22Rv1 (cell line): Measurements from ENCODE around the gene AKT1S1.

Experiments used
- H3K27ac ChIP-seq: fragments of 450-650 bp; 2 replicates; pipeline ENCODE4 v1.5.1; 2017
- CTCF ChIP-seq: fragments of 450-650 bp; IDR thresholded peaks from 2 replicates; pipeline ENCODE4 v1.5.1; 2017; ENCODE audit warnings: mild to moderate bottlenecking
- ZFX ChIP-seq: fragments of 450-650 bp; IDR thresholded peaks from 2 replicates; pipeline ENCODE4 v1.6.1; 2017; ENCODE audit warnings: antibody characterized with exemption, borderline replicate concordance

Gene AKT1S1

GRCh38 chr19:49904136-49904535, 27.0 kb upstream of the AKT1S1 start:
- H3K27ac ChIP-seq: no peak overlapping the region
- no peak for TF ChIP-seq CTCF
- no peak for TF ChIP-seq ZFX

DNA sequence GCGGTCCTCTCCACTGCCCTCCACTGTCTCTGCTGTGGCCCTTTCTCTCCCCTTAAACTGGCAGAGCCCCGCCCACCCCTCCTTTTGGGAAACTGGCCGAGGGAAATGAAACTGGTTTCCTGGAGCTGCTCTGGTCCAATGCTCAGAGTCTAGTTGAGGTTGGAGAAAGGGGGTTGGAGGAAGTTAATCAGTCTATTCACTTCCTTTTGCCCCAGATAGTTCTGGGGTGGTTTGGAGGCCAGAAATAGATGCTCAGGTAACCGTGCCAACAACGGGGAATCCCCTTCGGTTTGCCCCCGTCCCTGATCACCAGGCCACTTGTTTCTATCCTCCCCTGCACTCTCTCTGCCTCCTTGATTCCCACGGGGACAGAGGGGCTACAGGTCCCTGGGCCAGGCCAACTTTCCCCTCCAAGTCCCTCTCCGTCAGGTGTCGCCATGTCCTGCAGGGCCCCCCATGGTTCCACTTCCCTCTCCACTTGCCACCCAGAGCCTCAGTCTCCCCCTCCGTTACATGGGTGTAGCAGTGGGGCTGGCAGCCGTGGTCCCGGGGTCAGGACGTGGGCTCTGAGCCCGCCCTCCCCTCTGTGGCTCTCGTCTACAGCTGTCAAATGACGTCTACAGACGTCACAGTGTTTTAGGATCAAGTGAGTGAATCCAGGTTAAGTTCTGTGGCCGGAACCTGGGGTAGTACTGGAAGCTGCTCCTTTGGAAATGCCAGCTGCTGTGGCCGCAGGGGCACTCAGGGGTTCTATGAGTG, 19.9 kb upstream of the AKT1S1 start, which contains the start of gene IL4I1:
IL4I1 (minus strand) TSS at position 25 of the 759 bp plus-strand sequence. CDS start 727 bp downstream, outside the sequence.
- no peak within 1 kb of the TSS for H3K27ac ChIP-seq
- TF ChIP-seq ZFX (no peak), CTCF (no peak)

DNA sequence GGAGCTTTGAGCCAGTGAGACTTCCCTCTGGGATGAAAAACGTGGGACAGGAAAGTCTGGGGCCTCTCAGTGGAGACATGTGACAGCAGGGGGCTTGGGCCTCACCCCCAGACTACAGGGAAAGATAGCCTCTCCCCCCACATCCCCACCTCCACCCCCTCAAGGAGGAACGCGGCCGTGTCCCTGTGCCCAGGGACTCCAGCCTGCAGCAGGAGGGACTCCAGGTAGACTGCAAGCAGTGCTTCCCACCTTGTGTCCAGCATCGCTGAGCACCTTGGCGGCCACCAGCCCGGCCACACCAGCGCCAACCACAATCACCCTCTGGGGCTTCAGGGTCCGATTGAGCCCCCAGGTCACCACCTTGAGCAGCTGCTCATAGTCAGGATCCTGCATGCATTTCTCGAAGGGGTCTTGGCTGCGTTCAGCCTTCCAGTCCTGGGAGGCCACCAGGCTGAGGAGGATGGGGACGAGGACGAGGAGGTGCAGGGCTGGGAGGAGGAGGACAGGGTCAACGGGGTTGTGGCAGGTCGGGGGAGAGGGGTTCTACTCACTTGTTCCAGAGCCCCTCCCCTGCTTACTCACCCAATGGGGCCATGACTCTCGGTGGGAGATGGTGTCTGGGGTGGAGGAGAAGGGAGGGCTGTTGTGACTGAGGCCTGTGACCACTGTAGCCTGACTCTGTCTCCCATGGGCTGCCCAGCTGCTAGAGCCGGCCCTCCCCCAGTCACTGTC, 18.6 kb upstream of the AKT1S1 start:
- TF ChIP-seq ZFX (no peak), CTCF (no peak)
- no peak overlapping the region for H3K27ac ChIP-seq

- no peak overlapping the region for H3K27ac ChIP-seq
- TF ChIP-seq CTCF (no peak), ZFX (no peak)
These were observed 17.9 kb upstream of the AKT1S1 start for GRCh38 chr19:49894879-49895565.

DNA sequence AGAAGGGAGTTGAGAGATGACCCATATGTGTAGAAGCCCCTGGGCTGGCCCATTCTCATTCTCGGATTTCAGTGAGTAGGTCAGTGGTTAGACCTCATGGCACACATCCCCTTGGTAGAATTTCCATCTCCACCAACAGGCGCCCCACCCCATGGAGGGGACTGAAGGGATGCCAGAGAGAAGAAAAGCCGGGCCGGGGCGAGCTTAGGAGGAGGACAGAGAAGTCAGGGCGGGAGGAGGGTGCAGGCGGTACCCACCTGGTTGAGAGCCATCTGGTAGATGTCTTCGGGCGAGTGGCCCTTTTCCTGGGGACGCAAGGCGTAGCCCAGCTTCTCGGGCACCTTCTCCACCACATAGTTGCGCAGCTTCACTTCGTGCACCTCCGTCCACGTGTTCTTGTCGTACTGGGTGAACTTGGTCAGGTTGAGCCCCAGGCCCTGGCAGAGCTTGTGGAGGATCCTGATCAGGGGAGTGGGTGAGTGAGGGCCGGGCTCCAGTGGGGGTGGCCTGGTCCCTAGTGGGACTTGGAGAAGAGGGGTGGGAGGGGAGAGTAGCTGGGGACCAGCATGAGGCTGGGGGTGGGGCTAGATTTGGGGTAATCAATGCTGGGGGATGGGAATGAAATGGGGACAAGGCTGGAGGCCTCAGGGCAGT, 17.0 kb upstream of the AKT1S1 start:
- no peak overlapping the region for H3K27ac ChIP-seq
- TF ChIP-seq ZFX (no peak), CTCF (no peak)

DNA sequence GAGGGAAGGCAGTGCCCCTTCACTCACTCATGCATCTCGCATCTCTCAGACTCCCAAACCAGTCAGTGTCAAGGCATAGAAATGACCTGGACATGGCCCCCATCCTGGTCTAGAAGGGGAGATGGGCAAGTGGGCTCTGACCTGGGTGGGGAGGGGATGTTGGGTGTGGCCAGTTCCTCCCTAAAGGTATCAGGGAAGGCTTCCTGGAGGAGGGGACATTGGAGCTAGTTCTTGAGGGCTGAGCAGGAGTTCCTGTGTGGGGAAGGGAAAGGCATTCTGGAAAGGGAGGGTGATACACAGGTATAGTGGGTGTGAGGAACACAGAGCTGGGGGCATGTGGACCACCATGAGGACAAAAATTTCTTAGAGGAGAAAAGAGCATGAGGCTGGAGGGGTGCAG, 15.6 kb upstream of the AKT1S1 start:
- TF ChIP-seq ZFX (no peak), CTCF (no peak)
- no peak overlapping the region for H3K27ac ChIP-seq
